ENCODE measurements around the gene TBCCD1. TPM values are rescaled to one million over a fixed set of nuclear protein-coding genes. Genes with fewer than 3 reads are reported as not detected.

Gene TBCCD1
- total RNA-seq, 4 donors from 2014 or later: 13.8 to 30.5 (median 16.6) TPM

DNA sequence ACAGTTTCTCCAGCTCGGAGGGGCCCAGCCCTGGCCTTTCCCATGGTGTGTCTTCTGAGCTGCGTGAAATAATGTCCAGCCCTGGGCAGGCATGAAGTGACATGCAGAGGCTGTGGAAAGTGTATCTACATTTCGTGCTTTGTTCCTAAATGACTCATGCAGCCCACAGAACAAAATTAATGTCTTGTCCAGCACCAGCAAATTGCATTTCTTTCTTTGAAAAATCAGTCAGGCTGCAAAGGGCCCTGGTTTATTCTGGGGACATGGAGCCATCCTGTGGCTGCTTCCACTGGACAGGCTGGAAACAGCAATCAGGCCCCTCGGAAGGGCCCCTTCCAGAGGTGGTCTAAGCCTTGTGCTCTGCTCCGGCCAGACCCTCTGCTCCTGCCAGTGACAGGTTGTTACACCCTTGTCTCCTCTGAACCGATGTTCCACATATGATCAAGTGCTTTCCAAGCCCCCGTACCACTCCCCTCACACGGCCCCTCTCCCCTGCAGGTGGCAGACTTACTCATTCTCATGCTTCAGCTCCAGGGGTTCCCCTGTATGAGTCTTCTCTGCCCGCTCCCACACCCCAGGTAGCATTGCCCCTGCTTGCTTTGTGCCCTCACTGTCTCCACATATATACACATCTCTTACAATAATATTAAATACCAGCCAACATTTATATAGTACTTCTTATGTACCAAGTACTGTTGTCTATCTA lies 56.6 kb downstream of the TBCCD1 start:
- no peaks in the 10 kb centered on the region for H3K36me3 ChIP-seq
- no peak for TF ChIP-seq POLR2A (IDR thresholded peaks at IDR 0.05)
- TF ChIP-seq, protein P1, sequence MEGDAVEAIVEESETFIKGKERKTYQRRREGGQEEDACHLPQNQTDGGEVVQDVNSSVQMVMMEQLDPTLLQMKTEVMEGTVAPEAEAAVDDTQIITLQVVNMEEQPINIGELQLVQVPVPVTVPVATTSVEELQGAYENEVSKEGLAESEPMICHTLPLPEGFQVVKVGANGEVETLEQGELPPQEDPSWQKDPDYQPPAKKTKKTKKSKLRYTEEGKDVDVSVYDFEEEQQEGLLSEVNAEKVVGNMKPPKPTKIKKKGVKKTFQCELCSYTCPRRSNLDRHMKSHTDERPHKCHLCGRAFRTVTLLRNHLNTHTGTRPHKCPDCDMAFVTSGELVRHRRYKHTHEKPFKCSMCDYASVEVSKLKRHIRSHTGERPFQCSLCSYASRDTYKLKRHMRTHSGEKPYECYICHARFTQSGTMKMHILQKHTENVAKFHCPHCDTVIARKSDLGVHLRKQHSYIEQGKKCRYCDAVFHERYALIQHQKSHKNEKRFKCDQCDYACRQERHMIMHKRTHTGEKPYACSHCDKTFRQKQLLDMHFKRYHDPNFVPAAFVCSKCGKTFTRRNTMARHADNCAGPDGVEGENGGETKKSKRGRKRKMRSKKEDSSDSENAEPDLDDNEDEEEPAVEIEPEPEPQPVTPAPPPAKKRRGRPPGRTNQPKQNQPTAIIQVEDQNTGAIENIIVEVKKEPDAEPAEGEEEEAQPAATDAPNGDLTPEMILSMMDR (IDR thresholded peaks at IDR 0.05): no peak
- H3K27me3 ChIP-seq: no peaks in the 10 kb centered on the region
- no peak overlapping the region for H3K4me3 ChIP-seq
- DNase-seq: no peak
- H3K27ac ChIP-seq: no peak overlapping the region
- peaks cover 0 to 4% (median 0%) of the 10 kb centered on the region in 4 donors for H3K4me1 ChIP-seq
- no peaks in the 10 kb centered on the region for H3K9me3 ChIP-seq

DNA sequence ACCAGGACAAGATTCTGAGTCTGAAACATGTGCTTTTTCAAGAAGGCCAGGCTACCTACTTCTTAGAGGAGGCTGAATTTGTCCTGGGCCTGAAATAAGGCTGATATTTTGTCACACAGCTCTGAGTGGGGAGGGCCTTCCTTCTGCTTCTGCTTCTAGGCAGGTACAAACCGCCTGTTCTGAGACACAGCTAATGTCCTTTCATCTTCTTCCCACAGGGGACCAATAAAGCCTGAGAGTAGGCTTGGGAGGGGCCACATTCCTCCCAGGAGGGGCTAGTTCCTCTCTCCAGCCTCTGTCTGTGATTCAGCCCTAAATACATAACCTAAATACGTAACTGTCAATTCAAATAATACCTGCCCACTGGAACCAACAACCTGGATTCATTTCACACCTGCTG lies 57.7 kb downstream of the TBCCD1 start:
- no peaks in the 10 kb centered on the region for H3K36me3 ChIP-seq
- H3K27me3 ChIP-seq: no peaks in the 10 kb centered on the region
- H3K4me3 ChIP-seq: no peak overlapping the region
- DNase-seq: no peak
- H3K27ac ChIP-seq: no peak overlapping the region
- no peaks in the 10 kb centered on the region for H3K9me3 ChIP-seq
- no peak for TF ChIP-seq POLR2A (IDR thresholded peaks at IDR 0.05)
- TF ChIP-seq, protein P1 (IDR thresholded peaks at IDR 0.05): no peak
- no peaks in the 10 kb centered on the region for H3K4me1 ChIP-seq

DNA sequence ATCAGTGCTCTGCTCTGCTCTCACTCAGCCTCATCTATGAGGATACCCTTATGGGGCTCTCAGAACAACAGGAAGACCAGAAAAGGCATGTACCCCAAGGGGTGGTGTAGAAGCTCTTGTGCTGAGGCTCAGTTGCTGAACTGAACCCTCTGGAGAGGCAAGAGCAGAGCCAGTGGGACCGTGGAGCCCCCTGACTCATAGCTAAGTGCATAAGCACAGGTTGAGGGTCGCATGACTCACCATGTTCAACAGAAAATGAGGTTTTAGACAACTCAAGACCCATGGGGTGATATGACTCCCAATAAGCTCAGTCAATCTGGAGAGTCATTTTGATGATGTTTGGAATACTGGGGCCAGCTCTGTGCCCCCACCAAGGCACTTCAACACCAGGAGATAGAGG lies 60.3 kb downstream of the TBCCD1 start:
- no peaks in the 10 kb centered on the region for H3K4me1 ChIP-seq
- no peak for TF ChIP-seq POLR2A (IDR thresholded peaks at IDR 0.05)
- TF ChIP-seq, protein P1 (IDR thresholded peaks at IDR 0.05): no peak
- no peak overlapping the region for H3K27ac ChIP-seq
- DNase-seq: no peak
- no peak overlapping the region for H3K4me3 ChIP-seq
- no peaks in the 10 kb centered on the region for H3K9me3 ChIP-seq
- no peaks in the 10 kb centered on the region for H3K27me3 ChIP-seq
- no peaks in the 10 kb centered on the region for H3K36me3 ChIP-seq

DNA sequence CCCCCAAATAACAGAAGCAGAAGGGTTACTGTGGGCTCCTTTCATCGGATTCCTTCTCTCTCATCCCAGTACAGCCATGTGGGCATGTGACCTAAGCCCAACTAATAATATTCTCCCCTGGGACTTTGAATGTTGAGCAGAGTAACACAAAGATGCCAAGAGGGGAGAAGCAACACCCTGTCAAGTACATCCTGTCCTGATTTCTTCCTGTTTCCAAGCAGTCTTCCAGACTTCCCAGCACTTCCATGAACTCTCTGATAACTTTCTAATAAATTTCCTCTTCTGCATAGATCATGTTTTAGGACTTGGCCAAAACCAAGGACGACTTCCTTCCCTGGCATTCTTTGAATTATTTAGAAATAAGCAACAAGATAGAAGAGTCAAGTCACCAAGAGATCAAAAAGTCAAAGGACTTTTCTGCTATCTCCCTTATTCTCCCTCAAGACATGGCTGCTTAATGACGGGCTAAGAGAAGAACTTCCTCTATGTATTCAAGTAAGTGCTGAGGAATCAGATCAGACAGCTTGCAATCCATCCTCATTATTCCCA lies 60.9 kb downstream of the TBCCD1 start:
- no peak for DNase-seq
- H3K36me3 ChIP-seq: no peaks in the 10 kb centered on the region
- no peaks in the 10 kb centered on the region for H3K9me3 ChIP-seq
- no peaks in the 10 kb centered on the region for H3K4me1 ChIP-seq
- H3K27ac ChIP-seq: no peak overlapping the region
- no peak for TF ChIP-seq POLR2A (IDR thresholded peaks at IDR 0.05)
- TF ChIP-seq, protein P1 (IDR thresholded peaks at IDR 0.05): no peak
- no peaks in the 10 kb centered on the region for H3K27me3 ChIP-seq
- no peak overlapping the region for H3K4me3 ChIP-seq

DNA sequence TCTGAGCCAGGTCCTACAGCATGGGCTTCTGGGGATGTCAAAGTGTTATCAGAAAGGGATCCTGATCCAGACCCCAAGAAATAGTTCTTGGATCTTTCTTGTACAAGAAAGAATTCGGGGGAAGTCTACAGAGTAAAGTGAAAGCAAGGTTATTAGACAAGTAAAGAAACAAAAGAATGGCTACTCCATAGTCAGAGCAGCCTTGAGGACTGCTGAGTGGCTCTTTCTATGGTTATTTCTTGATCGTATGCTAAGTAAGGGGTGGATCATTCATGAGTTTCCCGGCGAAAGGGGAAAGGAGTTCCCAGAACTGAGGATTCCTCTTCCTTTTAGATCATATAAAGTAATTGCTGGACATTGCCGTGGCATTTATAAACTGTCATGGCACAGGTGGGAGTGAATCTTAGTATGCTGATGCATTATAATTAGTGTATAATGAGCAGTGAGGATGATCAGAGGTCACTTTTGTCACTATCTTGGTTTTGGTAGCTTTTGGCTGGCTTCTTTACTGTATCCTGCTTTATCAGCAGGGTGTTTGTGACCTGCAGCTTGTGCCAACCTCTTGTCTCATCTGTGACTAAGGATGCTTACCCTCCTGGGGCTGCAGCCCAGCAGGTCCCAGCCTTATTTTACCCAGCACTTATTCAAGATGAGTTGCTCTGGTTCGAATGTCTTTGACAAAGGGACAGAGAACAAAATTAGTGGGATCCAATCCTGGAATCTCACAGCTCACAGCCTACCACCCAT lies 64.0 kb downstream of the TBCCD1 start:
- H3K27me3 ChIP-seq: no peaks in the 10 kb centered on the region
- no peak for DNase-seq
- H3K27ac ChIP-seq: no peak overlapping the region
- no peaks in the 10 kb centered on the region for H3K9me3 ChIP-seq
- no peaks in the 10 kb centered on the region for H3K4me1 ChIP-seq
- TF ChIP-seq, protein P1 (IDR thresholded peaks at IDR 0.05): no peak
- TF ChIP-seq POLR2A (IDR thresholded peaks at IDR 0.05): no peak
- no peaks in the 10 kb centered on the region for H3K36me3 ChIP-seq
- H3K4me3 ChIP-seq: no peak overlapping the region
